GM19023 (cell line): ENCODE measurements around the gene RHOB.
"Not testable (repeated sequence)": the region's sequence is repeated elsewhere in the genome, so short reads cannot be mapped to it uniquely, and the experiment has no call there.

Source experiments
- ATAC-seq: cut with Tn5 transposase; IDR thresholded peaks from one replicate; pipeline ENCODE4 v1.9.1; 2021; ENCODE audit warnings: mild to moderate bottlenecking, moderate library complexity; ENCODE audit not compliant: unreplicated experiment

Gene RHOB

DNA sequence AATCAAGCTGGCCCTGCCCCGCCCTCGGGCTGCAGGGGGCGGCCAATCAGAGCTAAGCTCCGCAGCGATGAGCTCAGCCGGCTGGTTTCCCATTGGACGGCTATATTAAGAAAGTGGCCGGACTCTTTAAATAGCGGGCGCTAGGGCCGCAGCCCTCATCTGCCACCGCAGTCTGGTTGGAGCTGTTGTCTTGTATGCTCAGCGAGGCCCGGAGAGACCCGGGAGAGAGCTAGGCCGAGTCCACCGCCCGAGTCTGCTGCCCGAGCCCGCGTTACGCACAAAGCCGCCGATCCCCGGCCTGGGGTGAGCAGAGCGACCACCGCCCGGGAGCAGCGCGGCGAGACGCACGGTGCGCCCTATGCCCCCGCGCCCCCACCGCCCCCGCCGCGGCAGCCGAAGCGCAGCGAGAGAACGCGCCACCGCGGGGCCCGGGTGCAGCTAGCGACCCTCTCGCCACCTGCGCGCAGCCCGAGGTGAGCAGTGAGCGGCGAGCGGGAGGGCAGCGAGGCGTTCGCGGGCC, at the start of gene RHOB:
Gene RHOB (plus strand): TSS at position 158 of the 520 bp plus-strand sequence. CDS start 392 bp downstream, outside the sequence.
- ATAC-seq, result peak; percentile 98

- ATAC-seq, result no peak
These were observed 48.9 kb upstream of the RHOB start for GRCh38 chr2:20397811-20398447.

DNA sequence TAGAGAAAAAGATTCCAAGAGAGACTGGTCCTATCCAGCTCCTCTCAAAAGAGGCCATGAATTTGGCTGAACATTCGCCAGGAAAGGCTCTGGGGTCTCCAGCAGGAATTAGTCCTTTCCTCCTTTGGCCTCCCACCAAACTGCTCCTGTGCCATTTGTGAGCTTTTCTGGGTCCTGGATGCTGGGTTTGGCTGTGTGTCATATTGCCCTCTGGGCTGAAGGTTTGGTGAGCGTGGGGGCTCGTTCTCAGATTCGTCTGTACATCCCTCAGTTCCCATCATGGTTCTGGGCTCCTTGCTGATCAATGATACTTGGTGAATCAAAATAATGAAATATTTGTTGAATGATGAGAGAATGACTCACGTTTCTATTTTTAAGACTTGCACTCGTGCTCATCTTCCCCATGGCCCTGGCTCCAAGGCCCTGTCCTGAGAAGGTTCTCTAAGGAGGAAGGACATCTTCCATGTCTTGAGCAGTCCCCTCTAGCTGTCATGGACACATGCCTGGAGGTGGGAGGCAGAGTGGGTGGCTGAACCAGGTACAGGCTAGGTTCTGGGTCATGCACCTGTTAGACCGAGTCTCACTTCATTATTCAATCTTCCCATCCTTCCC, 47.8 kb upstream of the RHOB start:
- no peak for ATAC-seq

- ATAC-seq, result no peak
These were observed 46.6 kb upstream of the RHOB start for GRCh38 chr2:20400306-20400705.

DNA sequence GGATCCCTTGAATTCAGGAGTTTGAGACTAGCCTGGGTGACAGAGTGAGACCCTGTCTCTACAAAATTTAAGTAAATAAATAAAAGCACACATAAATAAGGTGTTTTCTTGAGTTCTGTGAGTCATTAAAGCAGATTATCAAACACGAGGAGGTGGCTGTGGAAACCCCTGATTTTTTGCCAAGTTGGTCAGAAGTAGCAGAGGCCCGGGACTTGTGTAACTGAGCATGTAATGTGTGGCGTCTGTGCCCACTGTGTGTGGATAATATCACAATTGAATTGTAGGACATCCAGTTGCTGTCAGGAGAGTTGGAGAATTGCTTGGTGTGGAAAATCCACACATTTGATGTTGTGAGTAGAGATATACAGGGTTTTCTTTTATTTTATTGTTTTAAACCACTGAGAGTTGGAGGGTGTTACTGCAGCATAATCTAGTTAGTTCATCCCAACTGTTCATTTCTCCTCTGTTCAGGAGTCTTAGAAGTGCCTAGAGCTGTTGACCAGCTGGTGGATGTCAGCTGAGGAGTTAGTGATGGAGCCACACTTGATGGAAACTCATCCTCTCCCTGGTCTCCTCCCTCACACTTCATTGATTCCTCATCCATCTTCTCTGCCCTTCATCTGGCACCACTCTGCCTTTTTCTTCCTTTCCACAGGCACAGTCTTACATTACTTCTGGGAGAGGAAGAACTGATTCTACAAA, 45.9 kb upstream of the RHOB start:
- ATAC-seq, result no peak

- no peak for ATAC-seq
These were observed 45.4 kb upstream of the RHOB start for GRCh38 chr2:20401489-20401835.

DNA sequence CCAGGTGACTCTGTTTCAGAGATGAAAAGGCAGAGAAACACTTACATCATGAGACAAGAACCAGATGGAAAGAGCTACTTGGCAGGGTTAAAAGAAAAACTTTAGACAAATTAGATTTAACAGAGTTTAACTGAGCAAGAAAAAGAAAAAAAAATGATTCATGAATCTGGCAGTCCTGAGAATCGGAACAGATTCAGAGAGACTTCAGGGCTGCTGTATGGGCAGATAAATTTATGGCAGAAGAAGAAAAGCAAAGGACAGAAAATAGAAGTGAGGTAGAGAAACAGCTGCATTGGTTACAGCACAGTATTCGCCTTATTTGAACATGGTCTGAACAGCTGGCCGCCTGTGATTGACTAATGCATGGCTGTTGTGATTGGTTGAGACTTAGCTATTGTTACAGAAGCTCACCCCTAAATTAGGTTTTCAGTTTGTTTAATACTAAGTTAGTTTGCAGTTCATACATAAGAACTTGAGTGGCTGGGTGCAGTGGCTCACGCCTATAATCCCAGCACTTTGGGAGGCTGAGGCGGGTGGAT, 43.0 kb upstream of the RHOB start:
- no peak for ATAC-seq

- no peak for ATAC-seq
These were observed 41.9 kb upstream of the RHOB start for GRCh38 chr2:20404950-20405349.

GRCh38 chr2:20409039-20409438, 37.8 kb upstream of the RHOB start:
- ATAC-seq, result no peak

- no peak for ATAC-seq
These were observed 36.2 kb upstream of the RHOB start for GRCh38 chr2:20410556-20411277.

DNA sequence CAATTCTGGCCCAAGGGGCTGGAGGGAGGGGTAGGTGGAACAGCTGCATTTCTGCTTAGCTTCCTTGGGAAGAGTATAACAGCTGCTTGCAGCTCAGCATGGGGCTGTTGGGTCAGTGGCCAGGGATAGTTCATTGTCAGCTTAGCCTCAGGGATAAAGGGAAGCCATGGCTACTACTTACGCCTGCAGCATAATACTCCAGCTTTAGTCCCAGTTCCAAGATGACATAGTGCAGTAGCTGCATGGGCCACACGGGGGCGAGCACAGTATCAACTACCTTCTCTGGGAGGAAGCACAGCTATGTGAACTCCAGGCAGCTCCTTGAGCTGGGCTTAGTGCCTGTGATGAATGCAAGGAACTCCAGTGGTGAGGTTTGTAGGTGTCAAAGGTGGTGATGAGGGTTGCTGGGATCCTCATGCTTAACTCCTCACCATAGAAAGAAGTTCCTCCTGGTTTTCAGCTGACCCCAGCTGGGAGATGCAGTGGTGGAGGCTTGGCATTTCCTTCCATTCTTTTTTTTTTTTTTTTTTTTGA, 35.4 kb upstream of the RHOB start:
- peak; percentile 99 for ATAC-seq

DNA sequence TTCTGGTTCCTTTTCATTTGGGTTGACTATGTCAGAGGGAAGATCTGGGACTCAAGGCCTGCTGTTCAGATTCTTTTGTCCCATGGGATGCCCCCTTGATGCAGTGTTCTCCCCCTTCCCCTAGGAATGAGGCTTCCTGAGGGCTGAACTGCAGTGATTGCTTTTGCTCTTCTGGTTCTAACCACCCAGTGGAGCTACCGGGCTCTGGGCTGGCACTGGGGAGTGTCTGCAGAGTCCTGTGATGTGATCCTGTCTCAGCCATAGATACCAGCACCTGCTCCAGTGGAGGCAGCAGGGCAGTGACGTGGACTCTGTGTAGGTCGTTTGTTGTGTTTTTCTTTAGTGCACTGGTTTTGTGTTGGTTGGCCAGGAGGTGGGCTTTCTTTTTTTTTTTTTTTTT, 32.1 kb upstream of the RHOB start:
- no peak for ATAC-seq

- ATAC-seq, result no peak
These were observed 31.4 kb upstream of the RHOB start for GRCh38 chr2:20415511-20415918.

DNA sequence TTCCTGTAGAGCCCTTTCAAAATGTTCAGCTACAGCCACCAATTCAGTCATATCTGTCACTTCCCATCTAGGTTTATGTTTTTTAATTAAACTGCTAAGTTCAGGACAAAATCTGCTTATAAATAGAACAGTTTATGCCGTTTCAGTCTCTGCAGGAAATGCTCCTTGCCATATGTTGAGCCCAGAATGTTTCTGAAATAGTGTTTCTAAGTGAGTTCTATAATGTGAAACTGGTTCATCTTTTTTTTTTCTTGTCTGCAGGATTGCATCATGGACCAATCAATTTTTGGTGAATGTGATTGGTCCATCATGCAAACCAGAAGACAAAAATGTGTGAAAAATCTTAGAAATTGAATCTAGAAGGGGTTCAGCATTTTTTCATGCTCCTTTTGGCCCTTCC, 30.2 kb upstream of the RHOB start:
- no peak for ATAC-seq

- not testable (repeated sequence) for ATAC-seq
These were observed 29.5 kb upstream of the RHOB start for GRCh38 chr2:20417230-20417821.

DNA sequence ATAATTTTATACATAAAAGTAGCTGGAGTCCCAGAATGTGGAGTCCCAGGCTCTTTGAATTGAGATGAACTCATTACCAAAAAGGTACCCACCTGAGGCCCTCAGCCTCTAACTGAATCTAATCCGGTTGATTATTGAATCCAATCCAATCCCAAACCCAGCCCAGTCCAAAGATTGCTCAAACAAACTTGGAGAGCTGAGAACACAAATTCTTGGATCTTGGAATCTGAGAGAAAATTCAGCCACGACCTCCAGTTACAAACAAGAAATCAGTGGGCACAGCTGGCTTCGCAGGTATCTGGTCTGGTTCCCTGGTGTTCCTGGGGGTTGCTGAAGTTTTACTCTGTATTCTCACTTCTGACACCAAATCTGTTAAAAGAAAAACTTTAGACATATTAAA, 28.4 kb upstream of the RHOB start:
- no peak for ATAC-seq

GRCh38 chr2:20419007-20419576, 27.8 kb upstream of the RHOB start:
- no peak for ATAC-seq

DNA sequence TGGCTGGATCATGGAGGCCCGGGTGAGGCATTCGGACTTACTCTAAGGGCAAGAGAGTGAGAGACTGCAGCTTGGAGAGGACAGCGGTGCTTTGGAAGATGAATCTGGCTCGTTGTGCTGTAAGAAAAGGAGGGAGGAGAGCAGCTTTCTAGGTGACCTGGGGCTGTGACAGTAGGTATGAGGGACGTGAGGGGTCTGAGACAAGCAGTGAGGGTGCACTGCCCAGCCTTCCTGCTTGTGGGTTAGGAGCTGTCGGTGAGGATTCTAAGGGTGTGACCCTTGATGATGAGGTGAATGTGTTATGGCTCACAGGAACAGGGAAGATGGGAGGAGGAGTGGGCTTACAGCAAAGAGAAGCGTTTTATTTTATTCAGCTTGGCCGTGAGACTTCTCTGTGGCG, 27.1 kb upstream of the RHOB start:
- no peak for ATAC-seq

- ATAC-seq, result no peak
These were observed 25.4 kb upstream of the RHOB start for GRCh38 chr2:20421336-20421987.

DNA sequence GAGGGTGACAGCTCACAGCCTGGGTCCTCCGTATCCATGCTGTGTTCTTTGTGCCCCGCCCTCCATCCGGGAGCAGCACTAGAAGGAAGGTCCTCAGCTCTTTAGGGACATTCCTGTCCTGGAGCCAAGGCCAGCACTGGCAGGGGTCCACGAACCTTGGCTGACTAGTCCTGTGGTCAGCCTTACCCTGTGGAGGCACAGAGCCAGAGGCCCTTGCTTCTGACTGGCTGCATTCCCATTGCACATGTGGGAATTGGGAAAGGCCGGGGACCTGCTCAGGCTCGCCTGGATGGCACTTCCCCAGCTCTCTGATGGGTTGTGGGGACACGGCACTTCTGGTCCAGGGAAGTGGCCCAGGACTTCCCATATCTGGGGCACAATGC, 24.9 kb upstream of the RHOB start:
- no peak for ATAC-seq
